GM23338 (cell line): ENCODE data around the gene FAM111B. TPM values are rescaled to one million over a fixed set of nuclear protein-coding genes. Genes with fewer than 3 reads are reported as not detected.

Experiments
- ATAC-seq: fragments of 200-7000 bp; cut with Tn5 transposase; 3 replicates; pipeline ENCODE4 v1.9.1; 2020
- DNase-seq: peaks from one replicate; pipeline ENCODE4 v3.0.0-alpha.2; 2015; ENCODE audit warnings: low spot score
- H2AFZ ChIP-seq: fragments of 200-600 bp; sonication (generic); 2 replicates; pipeline ENCODE4 v1.8.0; 2016; ENCODE audit warnings: antibody characterized with exemption, mild to moderate bottlenecking, moderate library complexity
- H3F3A ChIP-seq: fragments of 200-600 bp; sonication (generic); replicated peaks from 2 replicates; pipeline ENCODE4 v1.8.0; 2017; ENCODE audit warnings: antibody characterized with exemption, mixed run types, low read depth
- H3K27ac ChIP-seq: fragments of 200-600 bp; sonication (generic); 2 replicates; pipeline ENCODE4 v1.6.1; 2016; ENCODE audit warnings: low read depth
- H3K27me3 ChIP-seq: fragments of 200-600 bp; sonication (generic); 2 replicates; pipeline ENCODE4 v1.8.0; 2016; ENCODE audit warnings: mild to moderate bottlenecking, mixed run types, moderate library complexity; ENCODE audit not compliant: insufficient read depth
- H3K36me3 ChIP-seq: fragments of 200-600 bp; sonication (generic); 2 replicates; pipeline ENCODE4 v1.8.0; 2016; ENCODE audit warnings: mild to moderate bottlenecking; ENCODE audit not compliant: insufficient read depth
- H3K4me1 ChIP-seq: fragments of 200-600 bp; sonication (generic); 2 replicates; pipeline ENCODE4 v1.8.0; 2016; ENCODE audit warnings: mild to moderate bottlenecking, moderate library complexity; ENCODE audit not compliant: insufficient read depth
- H3K4me2 ChIP-seq: fragments of 200-600 bp; sonication (generic); 2 replicates; pipeline ENCODE4 v1.7.1; 2017; ENCODE audit warnings: mixed run types
- H3K4me3 ChIP-seq: fragments of 200-600 bp; sonication (generic); 2 replicates; pipeline ENCODE4 v1.6.1; 2016; ENCODE audit warnings: mixed run types
- H3K79me2 ChIP-seq: fragments of 200-600 bp; sonication (generic); replicated peaks from 2 replicates; pipeline ENCODE4 v1.8.0; 2017; ENCODE audit warnings: mild to moderate bottlenecking; ENCODE audit not compliant: insufficient read depth
- H3K9me2 ChIP-seq: fragments of 200-600 bp; sonication (generic); 2 replicates; pipeline ENCODE4 v1.8.0; 2017; ENCODE audit not compliant: insufficient read depth
- H4K20me1 ChIP-seq: fragments of 200-600 bp; sonication (generic); replicated peaks from 2 replicates; pipeline ENCODE4 v1.8.0; 2017; ENCODE audit warnings: mild to moderate bottlenecking; ENCODE audit not compliant: insufficient read depth
- H3K27ac Mint-ChIP-seq: 2 replicates; pipeline ENCODE4 v1.8.0; 2020; ENCODE audit warnings: inconsistent platforms, mild to moderate bottlenecking, moderate library complexity, mixed read lengths
- H3K27me3 Mint-ChIP-seq: 3 replicates; pipeline ENCODE4 v1.8.0; 2022; ENCODE audit warnings: low read depth, mild to moderate bottlenecking, moderate library complexity, mixed read lengths, inconsistent platforms; ENCODE audit not compliant: insufficient read depth, poor library complexity
- H3K36me3 Mint-ChIP-seq: 3 replicates; pipeline ENCODE4 v1.8.0; 2021; ENCODE audit warnings: low read depth, mild to moderate bottlenecking, inconsistent platforms, moderate library complexity, mixed read lengths
- H3K4me1 Mint-ChIP-seq: 3 replicates; pipeline ENCODE4 v1.8.0; 2020; ENCODE audit warnings: mild to moderate bottlenecking, inconsistent platforms, mixed read lengths
- H3K4me3 Mint-ChIP-seq: 3 replicates; pipeline ENCODE4 v1.8.0; 2021; ENCODE audit warnings: moderate library complexity, mild to moderate bottlenecking, inconsistent platforms, mixed read lengths
- H3K9me3 Mint-ChIP-seq: 3 replicates; pipeline ENCODE4 v1.8.0; 2020; ENCODE audit warnings: moderate library complexity, mild to moderate bottlenecking, inconsistent platforms, mixed read lengths
- NANOG ChIP-seq: IDR thresholded peaks from 2 replicates; pipeline ENCODE4 v1.6.1; 2016; ENCODE audit warnings: antibody characterized with exemption, borderline replicate concordance
- POLR2AphosphoS5 ChIP-seq: IDR thresholded peaks from 2 replicates; pipeline ENCODE4 v1.6.1; 2016; ENCODE audit warnings: antibody characterized with exemption, low read depth
- long read RNA-seq: library from polyadenylated mRNA; unstranded; transcript quantifications from one replicate; pipeline ENCODE4 v2.0.0, GENCODE V29; 2020; ENCODE audit not compliant: unreplicated experiment
- polyA plus RNA-seq: library from polyadenylated mRNA; unstranded; fragments of >200 nt; fragmentation: Nextera tagmentation; extraction: Ambion mirVana; gene quantifications from 2 replicates; pipeline ENCODE4 v1.2.1, GENCODE V29; 2016
- total RNA-seq: library from RNA; depleted of rRNA; stranded (reverse); fragments of >200 nt; shearing (Covaris generic); gene quantifications from 2 replicates; pipeline ENCODE4 v1.2.3, GENCODE V29; 2014; rRNA removed
- TF ChIP-seq, protein P1 (sequence below): fragments of 250-450 bp; sonication (Bioruptor Pico); IDR thresholded peaks from 2 replicates; pipeline ENCODE4 v1.5.0; 2020; ENCODE audit warnings: mild to moderate bottlenecking, moderate library complexity
- TF ChIP-seq, protein P2 (sequence below): IDR thresholded peaks from one replicate; pipeline ENCODE4 v1.6.1; 2018; ENCODE audit warnings: antibody characterized with exemption; ENCODE audit not compliant: unreplicated experiment
- TF ChIP-seq, protein P3 (sequence below), 2 experiments: fragments of 200-600 bp in 1 of 2; sonication (generic) in 1 of 2; conservative IDR thresholded peaks; 2 replicates each; pipeline versions ENCODE4 v1.5.1 to v1.6.1; 2016 to 2017; ENCODE audit warnings: antibody characterized with exemption in 2 of 2, low read depth in 2 of 2, mild to moderate bottlenecking in 2 of 2, moderate library complexity in 1 of 2

FAM111B gene, protein sequence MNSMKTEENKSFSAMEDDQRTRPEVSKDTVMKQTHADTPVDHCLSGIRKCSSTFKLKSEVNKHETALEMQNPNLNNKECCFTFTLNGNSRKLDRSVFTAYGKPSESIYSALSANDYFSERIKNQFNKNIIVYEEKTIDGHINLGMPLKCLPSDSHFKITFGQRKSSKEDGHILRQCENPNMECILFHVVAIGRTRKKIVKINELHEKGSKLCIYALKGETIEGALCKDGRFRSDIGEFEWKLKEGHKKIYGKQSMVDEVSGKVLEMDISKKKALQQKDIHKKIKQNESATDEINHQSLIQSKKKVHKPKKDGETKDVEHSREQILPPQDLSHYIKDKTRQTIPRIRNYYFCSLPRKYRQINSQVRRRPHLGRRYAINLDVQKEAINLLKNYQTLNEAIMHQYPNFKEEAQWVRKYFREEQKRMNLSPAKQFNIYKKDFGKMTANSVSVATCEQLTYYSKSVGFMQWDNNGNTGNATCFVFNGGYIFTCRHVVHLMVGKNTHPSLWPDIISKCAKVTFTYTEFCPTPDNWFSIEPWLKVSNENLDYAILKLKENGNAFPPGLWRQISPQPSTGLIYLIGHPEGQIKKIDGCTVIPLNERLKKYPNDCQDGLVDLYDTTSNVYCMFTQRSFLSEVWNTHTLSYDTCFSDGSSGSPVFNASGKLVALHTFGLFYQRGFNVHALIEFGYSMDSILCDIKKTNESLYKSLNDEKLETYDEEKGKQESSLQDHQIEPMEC
- total RNA-seq (27.9 and 30.6 TPM in 2 replicates), polyA plus RNA-seq (28.2 and 40.7 TPM in 2 replicates)
- long read RNA-seq, transcript FAM111B-201 (4 exons, 3,488 nt), result major isoform, 10 of 10 reads
- long read RNA-seq, partial matches to known transcripts, result 0 of 10 reads
- long read RNA-seq, other reads (novel, unspliced or antisense), result 0 of 10 reads

DNA sequence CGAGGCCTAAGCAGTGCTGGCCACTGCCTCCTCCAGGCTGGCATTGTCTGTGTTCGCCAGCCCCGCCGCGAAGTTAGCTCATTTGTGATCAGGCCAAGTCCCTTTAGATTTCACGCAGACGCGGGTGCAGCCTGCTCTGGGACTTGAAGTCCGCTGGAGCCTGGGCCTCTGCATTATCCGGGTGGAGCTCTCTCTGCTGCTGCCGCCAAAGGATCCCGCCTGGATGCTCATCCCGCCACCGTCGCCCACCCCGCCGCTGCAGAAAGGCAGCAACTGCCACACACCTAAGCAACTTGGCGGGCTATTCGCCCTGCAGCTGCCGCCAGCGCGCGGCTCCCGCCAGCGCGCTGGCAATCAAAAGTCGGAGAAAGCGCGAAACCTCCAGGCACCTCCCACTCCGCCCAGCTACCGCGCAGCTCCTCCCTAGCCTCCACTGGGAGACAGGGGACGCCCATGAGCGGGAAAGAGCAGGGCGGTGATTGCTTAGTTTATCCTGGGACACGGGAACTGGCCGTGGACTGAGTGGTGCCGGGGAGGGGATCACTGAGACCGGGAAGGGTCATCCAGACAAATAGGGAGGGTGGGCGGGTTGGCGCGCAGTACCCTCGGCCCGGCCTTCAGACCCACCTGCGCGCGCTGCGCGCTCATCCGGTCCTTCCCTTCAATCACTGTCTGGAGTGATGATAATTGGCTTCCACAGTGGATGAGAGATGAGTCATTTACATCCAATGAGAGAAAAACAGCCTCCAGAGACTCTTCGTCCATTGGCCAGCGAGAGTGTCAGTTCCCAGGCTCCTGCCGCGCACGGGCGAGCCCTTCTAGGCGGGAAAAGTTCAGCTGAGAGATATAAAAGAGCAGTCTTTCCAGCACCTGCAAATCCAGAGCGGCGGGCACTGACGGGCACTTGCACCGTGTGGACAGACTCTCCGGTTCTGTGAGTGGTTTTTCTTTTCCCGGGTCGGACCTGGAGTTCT lies at the start of gene FAM111B:
Gene FAM111B (plus strand): TSS at position 875 of the 974 bp plus-strand sequence. CDS start 2,389 bp downstream, outside the sequence.
- Histone ChIP-seq H4K20me1 (no peaks in the 10 kb centered on the region; the same call in 1 of the 2 replicates), H3K4me1 (peaks cover 14% of the 10 kb centered on the region; the same call in 1 of the 2 replicates), H2AFZ (peak within 1 kb of the TSS; percentile 38; the same call in 1 of the 2 replicates), H3K36me3 (0 out of 2 replicates have a peak, but pooled peaks cover 6% of the 10 kb centered on the region), H3K9me2 (no peaks in the 10 kb centered on the region), H3F3A (no peaks in the 10 kb centered on the region; the same call in 1 of the 2 replicates), H3K4me3 (peak within 1 kb of the TSS; percentile 80), H3K4me2 (peak within 1 kb of the TSS; percentile 88), H3K27ac (no peak within 1 kb of the TSS), H3K79me2 (0 out of 2 replicates have a peak, but pooled peaks cover 7% of the 10 kb centered on the region), H3K27me3 (peaks cover 46% of the 10 kb centered on the region)
- H3K4me1 Mint-ChIP-seq, result peaks cover 20% of the 10 kb centered on the region
- H3K36me3 Mint-ChIP-seq, result peaks cover 40% of the 10 kb centered on the region
- peak; percentile 86 for ATAC-seq
- peaks cover 32% of the 10 kb centered on the region for H3K27me3 Mint-ChIP-seq
- H3K4me3 Mint-ChIP-seq, result peak within 1 kb of the TSS; percentile 91
- peaks cover 14% of the 10 kb centered on the region for H3K9me3 Mint-ChIP-seq
- DNase-seq, result peak; percentile 97
- no peak within 1 kb of the TSS; the same call in 1 of the 2 replicates for H3K27ac Mint-ChIP-seq
- no peak for TF ChIP-seq NANOG
- TF ChIP-seq, protein P1, sequence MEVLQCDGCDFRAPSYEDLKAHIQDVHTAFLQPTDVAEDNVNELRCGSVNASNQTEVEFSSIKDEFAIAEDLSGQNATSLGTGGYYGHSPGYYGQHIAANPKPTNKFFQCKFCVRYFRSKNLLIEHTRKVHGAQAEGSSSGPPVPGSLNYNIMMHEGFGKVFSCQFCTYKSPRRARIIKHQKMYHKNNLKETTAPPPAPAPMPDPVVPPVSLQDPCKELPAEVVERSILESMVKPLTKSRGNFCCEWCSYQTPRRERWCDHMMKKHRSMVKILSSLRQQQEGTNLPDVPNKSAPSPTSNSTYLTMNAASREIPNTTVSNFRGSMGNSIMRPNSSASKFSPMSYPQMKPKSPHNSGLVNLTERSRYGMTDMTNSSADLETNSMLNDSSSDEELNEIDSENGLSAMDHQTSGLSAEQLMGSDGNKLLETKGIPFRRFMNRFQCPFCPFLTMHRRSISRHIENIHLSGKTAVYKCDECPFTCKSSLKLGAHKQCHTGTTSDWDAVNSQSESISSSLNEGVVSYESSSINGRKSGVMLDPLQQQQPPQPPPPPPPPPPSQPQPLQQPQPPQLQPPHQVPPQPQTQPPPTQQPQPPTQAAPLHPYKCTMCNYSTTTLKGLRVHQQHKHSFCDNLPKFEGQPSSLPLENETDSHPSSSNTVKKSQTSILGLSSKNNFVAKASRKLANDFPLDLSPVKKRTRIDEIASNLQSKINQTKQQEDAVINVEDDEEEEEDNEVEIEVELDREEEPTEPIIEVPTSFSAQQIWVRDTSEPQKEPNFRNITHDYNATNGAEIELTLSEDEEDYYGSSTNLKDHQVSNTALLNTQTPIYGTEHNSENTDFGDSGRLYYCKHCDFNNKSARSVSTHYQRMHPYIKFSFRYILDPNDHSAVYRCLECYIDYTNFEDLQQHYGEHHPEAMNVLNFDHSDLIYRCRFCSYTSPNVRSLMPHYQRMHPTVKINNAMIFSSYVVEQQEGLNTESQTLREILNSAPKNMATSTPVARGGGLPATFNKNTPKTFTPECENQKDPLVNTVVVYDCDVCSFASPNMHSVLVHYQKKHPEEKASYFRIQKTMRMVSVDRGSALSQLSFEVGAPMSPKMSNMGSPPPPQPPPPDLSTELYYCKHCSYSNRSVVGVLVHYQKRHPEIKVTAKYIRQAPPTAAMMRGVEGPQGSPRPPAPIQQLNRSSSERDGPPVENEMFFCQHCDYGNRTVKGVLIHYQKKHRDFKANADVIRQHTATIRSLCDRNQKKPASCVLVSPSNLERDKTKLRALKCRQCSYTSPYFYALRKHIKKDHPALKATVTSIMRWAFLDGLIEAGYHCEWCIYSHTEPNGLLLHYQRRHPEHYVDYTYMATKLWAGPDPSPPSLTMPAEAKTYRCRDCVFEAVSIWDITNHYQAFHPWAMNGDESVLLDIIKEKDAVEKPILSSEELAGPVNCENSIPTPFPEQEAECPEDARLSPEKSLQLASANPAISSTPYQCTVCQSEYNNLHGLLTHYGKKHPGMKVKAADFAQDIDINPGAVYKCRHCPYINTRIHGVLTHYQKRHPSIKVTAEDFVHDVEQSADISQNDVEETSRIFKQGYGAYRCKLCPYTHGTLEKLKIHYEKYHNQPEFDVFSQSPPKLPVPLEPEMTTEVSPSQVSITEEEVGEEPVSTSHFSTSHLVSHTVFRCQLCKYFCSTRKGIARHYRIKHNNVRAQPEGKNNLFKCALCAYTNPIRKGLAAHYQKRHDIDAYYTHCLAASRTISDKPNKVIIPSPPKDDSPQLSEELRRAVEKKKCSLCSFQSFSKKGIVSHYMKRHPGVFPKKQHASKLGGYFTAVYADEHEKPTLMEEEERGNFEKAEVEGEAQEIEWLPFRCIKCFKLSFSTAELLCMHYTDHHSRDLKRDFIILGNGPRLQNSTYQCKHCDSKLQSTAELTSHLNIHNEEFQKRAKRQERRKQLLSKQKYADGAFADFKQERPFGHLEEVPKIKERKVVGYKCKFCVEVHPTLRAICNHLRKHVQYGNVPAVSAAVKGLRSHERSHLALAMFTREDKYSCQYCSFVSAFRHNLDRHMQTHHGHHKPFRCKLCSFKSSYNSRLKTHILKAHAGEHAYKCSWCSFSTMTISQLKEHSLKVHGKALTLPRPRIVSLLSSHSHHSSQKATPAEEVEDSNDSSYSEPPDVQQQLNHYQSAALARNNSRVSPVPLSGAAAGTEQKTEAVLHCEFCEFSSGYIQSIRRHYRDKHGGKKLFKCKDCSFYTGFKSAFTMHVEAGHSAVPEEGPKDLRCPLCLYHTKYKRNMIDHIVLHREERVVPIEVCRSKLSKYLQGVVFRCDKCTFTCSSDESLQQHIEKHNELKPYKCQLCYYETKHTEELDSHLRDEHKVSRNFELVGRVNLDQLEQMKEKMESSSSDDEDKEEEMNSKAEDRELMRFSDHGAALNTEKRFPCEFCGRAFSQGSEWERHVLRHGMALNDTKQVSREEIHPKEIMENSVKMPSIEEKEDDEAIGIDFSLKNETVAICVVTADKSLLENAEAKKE (CRISPR knock-in tag), result no peak
- TF ChIP-seq, protein P2, sequence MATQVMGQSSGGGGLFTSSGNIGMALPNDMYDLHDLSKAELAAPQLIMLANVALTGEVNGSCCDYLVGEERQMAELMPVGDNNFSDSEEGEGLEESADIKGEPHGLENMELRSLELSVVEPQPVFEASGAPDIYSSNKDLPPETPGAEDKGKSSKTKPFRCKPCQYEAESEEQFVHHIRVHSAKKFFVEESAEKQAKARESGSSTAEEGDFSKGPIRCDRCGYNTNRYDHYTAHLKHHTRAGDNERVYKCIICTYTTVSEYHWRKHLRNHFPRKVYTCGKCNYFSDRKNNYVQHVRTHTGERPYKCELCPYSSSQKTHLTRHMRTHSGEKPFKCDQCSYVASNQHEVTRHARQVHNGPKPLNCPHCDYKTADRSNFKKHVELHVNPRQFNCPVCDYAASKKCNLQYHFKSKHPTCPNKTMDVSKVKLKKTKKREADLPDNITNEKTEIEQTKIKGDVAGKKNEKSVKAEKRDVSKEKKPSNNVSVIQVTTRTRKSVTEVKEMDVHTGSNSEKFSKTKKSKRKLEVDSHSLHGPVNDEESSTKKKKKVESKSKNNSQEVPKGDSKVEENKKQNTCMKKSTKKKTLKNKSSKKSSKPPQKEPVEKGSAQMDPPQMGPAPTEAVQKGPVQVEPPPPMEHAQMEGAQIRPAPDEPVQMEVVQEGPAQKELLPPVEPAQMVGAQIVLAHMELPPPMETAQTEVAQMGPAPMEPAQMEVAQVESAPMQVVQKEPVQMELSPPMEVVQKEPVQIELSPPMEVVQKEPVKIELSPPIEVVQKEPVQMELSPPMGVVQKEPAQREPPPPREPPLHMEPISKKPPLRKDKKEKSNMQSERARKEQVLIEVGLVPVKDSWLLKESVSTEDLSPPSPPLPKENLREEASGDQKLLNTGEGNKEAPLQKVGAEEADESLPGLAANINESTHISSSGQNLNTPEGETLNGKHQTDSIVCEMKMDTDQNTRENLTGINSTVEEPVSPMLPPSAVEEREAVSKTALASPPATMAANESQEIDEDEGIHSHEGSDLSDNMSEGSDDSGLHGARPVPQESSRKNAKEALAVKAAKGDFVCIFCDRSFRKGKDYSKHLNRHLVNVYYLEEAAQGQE, result no peak
- TF ChIP-seq, protein P3, sequence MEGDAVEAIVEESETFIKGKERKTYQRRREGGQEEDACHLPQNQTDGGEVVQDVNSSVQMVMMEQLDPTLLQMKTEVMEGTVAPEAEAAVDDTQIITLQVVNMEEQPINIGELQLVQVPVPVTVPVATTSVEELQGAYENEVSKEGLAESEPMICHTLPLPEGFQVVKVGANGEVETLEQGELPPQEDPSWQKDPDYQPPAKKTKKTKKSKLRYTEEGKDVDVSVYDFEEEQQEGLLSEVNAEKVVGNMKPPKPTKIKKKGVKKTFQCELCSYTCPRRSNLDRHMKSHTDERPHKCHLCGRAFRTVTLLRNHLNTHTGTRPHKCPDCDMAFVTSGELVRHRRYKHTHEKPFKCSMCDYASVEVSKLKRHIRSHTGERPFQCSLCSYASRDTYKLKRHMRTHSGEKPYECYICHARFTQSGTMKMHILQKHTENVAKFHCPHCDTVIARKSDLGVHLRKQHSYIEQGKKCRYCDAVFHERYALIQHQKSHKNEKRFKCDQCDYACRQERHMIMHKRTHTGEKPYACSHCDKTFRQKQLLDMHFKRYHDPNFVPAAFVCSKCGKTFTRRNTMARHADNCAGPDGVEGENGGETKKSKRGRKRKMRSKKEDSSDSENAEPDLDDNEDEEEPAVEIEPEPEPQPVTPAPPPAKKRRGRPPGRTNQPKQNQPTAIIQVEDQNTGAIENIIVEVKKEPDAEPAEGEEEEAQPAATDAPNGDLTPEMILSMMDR (conservative IDR thresholded peaks at IDR 0.05; ENCODE audit: low read depth in 2 of 2), result no peak
- TF ChIP-seq POLR2AphosphoS5, result peak; percentile 36; the same call in 1 of the 2 replicates
